NB4 (cell line): Measurements from ENCODE around the gene SERGEF.

Experiments used
- DNase-seq: peaks from one replicate; pipeline ENCODE4 v3.0.0; 2010; ENCODE audit warnings: low read depth
- H3K4me3 ChIP-seq: one replicate; pipeline ENCODE4 v1.5.1; 2011; ENCODE audit warnings: mild to moderate bottlenecking, low read depth, low read length, moderate library complexity
- MYC ChIP-seq: IDR thresholded peaks from 2 replicates; pipeline ENCODE4 v1.6.1; 2011; ENCODE audit warnings: low read depth, low read length
- POLR2A ChIP-seq: IDR thresholded peaks from 2 replicates; pipeline ENCODE4 v1.6.1; 2011; ENCODE audit warnings: mild to moderate bottlenecking; ENCODE audit not compliant: insufficient read length; ENCODE audit errors: extremely low read depth
- TF ChIP-seq, protein P1 (sequence below): IDR thresholded peaks from 2 replicates; pipeline ENCODE4 v1.6.1; 2011; ENCODE audit warnings: low read depth, low read length
- TF ChIP-seq, protein P2 (sequence below): IDR thresholded peaks from one replicate; pipeline ENCODE4 v1.5.1; 2012; ENCODE audit warnings: low read depth, low read length

SERGEF gene

GRCh38 chr11:17744151-17744940 lies 268.5 kb downstream of the SERGEF start:
- no peak for TF ChIP-seq POLR2A
- TF ChIP-seq, protein P1, sequence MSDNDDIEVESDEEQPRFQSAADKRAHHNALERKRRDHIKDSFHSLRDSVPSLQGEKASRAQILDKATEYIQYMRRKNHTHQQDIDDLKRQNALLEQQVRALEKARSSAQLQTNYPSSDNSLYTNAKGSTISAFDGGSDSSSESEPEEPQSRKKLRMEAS = no peak
- TF ChIP-seq MYC = no peak
- TF ChIP-seq, protein P2, sequence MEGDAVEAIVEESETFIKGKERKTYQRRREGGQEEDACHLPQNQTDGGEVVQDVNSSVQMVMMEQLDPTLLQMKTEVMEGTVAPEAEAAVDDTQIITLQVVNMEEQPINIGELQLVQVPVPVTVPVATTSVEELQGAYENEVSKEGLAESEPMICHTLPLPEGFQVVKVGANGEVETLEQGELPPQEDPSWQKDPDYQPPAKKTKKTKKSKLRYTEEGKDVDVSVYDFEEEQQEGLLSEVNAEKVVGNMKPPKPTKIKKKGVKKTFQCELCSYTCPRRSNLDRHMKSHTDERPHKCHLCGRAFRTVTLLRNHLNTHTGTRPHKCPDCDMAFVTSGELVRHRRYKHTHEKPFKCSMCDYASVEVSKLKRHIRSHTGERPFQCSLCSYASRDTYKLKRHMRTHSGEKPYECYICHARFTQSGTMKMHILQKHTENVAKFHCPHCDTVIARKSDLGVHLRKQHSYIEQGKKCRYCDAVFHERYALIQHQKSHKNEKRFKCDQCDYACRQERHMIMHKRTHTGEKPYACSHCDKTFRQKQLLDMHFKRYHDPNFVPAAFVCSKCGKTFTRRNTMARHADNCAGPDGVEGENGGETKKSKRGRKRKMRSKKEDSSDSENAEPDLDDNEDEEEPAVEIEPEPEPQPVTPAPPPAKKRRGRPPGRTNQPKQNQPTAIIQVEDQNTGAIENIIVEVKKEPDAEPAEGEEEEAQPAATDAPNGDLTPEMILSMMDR = no peak
- DNase-seq = no peak
- no peak overlapping the region for H3K4me3 ChIP-seq

GRCh38 chr11:17743808-17744119 lies 269.1 kb downstream of the SERGEF start:
- no peak for DNase-seq
- H3K4me3 ChIP-seq = no peak overlapping the region
- TF ChIP-seq, protein P1 = no peak
- TF ChIP-seq POLR2A (no peak), MYC (no peak)
- TF ChIP-seq, protein P2 = no peak

- no peak for DNase-seq
- no peak overlapping the region for H3K4me3 ChIP-seq
- TF ChIP-seq, protein P2 = no peak
- TF ChIP-seq MYC = no peak
- TF ChIP-seq, protein P1 = no peak
- TF ChIP-seq POLR2A = no peak
Observed at GRCh38 chr11:17743026-17743807, 269.6 kb downstream of the SERGEF start.

DNA sequence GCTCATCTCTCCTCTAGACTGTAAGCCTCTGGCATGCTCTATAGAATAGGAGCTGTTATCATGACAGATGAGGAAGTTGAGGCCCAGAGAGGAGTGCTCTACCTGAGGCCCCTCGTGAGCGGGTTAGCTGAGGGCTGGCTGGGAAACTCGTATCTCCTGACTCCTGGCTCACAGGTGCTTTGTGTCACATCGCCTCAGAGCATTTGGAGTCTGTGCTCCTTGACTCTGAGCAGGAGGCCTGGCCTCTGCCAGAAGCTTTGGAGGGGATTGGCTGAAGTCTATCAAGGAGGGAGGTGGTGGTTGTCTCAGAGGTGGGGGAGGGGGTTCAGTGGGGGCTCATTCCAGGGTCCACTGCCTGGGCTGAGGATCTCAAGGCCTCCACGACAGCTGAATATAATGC lies 270.8 kb downstream of the SERGEF start:
- no peak overlapping the region for H3K4me3 ChIP-seq
- TF ChIP-seq POLR2A = no peak
- TF ChIP-seq MYC = no peak
- TF ChIP-seq, protein P1 = no peak
- TF ChIP-seq, protein P2 = no peak
- DNase-seq = no peak

DNA sequence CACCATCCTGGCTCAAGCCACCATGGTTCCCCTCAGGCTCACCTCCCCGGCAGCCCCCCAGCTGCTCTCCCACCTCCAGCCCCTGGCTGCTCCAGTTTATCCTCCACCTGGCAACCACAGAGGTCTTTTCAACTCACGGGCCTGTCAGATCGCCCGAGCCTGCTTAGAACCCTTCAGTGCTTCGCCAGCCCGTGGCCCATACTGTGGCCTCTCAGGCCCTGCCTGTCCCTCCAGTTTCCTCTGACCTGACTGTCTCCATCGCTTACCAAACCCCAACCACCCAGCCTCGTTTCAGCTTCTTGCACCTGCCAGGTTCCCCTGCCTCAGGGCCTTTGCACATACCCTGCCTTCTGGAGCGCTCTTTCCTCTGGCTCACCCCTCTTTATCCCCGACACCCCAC lies 271.4 kb downstream of the SERGEF start:
- DNase-seq = no peak
- no peak overlapping the region for H3K4me3 ChIP-seq
- TF ChIP-seq MYC = no peak
- TF ChIP-seq, protein P1 = no peak
- TF ChIP-seq POLR2A = no peak
- TF ChIP-seq, protein P2 = no peak
